ENCODE data around the gene REV3L.
A peak's percentile ranks its signal among the peaks of the same experiment; 100 is the strongest.
"Not testable (repeated sequence)": the region's sequence is repeated elsewhere in the genome, so short reads cannot be mapped to it uniquely, and the experiment has no call there.

The REV3L gene

DNA sequence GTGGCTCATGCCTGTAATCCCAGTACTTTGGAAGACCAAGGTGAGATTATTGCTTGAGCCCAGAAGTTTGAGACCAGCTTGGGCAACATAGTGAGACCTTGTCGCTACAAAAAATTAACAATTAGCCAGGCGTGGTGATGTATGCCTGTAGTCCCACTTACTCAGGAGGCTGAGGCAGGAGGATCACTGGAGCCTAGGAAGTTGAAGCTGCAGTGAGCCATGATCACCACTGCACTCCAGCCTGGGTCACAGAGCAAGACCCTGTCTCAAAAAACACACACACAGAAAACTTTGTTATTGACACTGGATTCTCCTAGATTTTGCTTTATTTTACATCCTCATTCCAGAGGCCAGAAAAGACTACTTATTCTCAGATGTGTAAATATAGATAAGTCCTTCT, 9.5 kb upstream of the REV3L start:
- FAIRE-seq (no peak), DNase-seq (ENCODE audit: low spot score) (no peak)

- DNase-seq (ENCODE audit: low spot score): no peak
- FAIRE-seq: no peak
These were observed 7.0 kb upstream of the REV3L start for GRCh38 chr6:111490067-111490466.

GRCh38 chr6:111487661-111488060, 4.6 kb upstream of the REV3L start:
- DNase-seq (ENCODE audit: low spot score): peak; percentile 33
- FAIRE-seq: no peak

- peak; percentile 5 for DNase-seq (ENCODE audit: low spot score)
These were observed 3.9 kb upstream of the REV3L start for GRCh38 chr6:111486921-111487320.

DNA sequence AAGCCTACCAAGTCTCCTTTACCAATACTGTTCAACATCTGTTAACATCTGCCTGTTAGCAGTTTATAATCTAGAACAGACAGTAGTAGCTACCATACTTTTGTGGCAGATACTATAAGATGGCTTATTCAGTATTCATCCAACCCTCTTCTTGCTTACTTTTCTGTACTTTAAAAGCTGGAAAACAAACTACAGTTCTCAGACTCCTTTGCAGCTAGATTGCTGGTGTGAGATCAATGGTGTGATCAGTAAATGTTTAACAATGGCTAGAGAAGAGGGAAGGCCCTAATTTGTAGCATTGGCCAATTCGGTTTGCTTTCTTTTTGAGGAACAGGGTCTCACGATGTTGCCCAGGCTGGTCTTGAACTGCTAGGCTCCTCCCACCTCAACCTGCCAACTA, 3.5 kb upstream of the REV3L start:
- DNase-seq (ENCODE audit: low spot score) (no peak), FAIRE-seq (no peak)

More at GRCh38 chr6:111486921-111487320, 3.9 kb upstream of the REV3L start:
- FAIRE-seq: no peak

- DNase-seq (ENCODE audit: low spot score) (no peak), FAIRE-seq (no peak)
These were observed 2.3 kb upstream of the REV3L start for GRCh38 chr6:111485342-111485741.

GRCh38 chr6:111484633-111484930, 1.6 kb upstream of the REV3L start:
- DNase-seq (ENCODE audit: low spot score): peak; percentile 16
- no peak for FAIRE-seq

DNA sequence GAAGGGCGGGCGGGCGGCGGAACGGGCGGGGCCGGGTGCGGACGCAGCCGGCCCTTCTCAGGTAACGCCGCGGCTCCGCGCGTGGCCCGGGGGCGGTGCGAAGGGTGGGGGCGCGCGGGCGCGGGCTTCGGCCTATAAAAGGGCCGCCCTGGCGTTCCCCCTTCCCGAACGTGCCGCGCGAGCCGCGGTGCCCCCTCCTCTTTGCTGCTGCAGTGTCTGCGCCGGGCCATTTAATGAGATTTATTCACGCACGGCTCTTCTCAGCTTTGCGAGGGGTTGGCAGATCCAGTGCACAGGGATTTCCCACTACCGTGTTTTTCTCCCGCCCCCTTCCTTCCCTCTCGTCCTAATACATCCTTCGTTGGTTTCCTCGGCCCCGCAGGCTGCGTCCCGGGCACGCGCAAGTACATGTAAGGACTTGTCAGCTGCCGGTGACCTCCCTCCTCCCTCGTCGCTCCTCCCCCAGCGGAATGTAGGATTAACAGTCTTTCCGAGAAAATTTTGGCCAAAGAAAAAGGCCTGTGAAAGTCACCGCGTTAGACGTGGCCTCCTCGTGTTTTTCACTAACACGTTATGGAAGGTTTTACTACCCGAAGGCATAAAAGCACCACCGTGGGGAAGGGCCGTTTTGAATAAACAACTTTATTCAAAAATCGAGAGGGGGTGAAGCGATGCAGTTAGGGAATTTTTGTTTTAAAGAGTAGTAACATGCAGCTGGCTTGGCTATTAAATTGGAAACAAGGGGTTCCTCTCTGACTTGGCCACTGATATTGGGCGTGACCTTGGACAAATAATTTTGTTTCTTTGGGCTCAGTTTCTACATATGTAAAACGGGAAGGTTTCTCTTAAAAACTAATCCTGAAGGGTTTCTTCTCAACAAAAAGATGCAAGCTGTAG, 966 bp upstream of the REV3L start:
- DNase-seq (ENCODE audit: low spot score): peak; percentile 87
- FAIRE-seq: peak; percentile 57

GRCh38 chr6:111482188-111482958, 645 bp downstream of the REV3L start:
- DNase-seq (ENCODE audit: low spot score): peak; percentile 27
- FAIRE-seq: no peak

- FAIRE-seq (no peak), DNase-seq (ENCODE audit: low spot score) (no peak)
These were observed 1.2 kb downstream of the REV3L start for GRCh38 chr6:111481836-111482187.

GRCh38 chr6:111480988-111481822, 1.8 kb downstream of the REV3L start:
- no peak for DNase-seq (ENCODE audit: low spot score)
- FAIRE-seq: no peak

- peak; percentile 54 for DNase-seq (ENCODE audit: low spot score)
- FAIRE-seq: peak; percentile 48
These were observed 4.3 kb downstream of the REV3L start for GRCh38 chr6:111478749-111479148.

- peak; percentile 64 for DNase-seq (ENCODE audit: low spot score)
- FAIRE-seq: no peak
These were observed 4.9 kb downstream of the REV3L start for GRCh38 chr6:111478064-111478476.

GRCh38 chr6:111477481-111477938, 5.5 kb downstream of the REV3L start:
- peak; percentile 56 for DNase-seq (ENCODE audit: low spot score)
- no peak for FAIRE-seq

DNA sequence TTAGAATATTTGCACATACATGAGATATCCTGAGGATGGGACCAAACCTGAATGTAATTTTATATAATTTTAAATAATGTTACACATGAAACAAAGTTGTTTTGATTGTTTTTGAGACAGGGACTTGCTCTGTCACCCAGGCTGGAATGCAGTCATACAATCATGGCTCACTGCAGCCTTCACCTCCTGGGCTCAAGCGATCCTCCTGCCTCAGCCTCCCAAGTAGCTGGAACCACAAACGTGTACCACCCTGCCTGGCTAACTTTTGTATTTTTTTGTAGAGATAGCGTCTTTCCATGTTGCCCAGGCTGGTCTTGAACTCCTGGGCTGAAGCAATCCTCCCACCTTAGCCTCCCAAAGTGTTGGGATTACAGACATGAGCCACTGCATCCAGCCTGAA, 7.0 kb downstream of the REV3L start:
- DNase-seq (ENCODE audit: low spot score); FAIRE-seq: not testable (repeated sequence)

DNA sequence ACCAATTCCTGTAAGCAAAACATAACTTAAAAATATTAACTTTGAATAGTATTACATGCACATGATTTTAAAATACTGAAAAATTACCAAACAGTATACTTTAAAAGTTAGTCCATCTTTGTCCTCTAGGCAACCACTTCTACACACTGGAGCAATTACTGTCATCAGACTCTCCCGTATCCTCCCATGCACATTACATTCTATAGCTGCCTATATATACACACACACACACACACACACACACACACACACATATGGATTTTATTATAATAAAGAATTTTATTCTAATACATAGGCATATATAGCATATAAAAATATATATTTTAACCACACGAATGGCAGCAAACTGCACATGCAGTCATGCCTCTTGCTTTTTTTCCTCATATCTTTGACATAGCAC, 8.2 kb downstream of the REV3L start:
- no peak for FAIRE-seq
- DNase-seq (ENCODE audit: low spot score): no peak

DNA sequence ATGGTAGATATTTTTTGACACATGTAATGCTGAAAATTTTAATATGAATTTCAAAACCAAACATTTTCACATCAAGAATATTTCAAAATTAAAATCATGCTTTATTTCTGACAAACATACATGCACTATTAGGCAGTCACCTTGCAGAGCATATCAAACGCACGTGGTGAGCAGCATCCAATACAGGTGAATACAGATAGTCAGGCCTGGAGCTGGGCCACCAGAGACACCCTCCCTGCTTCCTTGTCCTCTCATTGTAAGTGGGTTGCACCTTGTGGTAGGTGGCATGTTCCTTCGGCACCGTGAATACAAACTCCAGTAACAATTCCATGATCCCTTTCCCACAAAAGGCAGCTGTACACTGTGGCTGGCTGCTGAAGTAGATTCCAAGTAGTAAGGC, 8.9 kb downstream of the REV3L start:
- FAIRE-seq: no peak
- no peak for DNase-seq (ENCODE audit: low spot score)

DNA sequence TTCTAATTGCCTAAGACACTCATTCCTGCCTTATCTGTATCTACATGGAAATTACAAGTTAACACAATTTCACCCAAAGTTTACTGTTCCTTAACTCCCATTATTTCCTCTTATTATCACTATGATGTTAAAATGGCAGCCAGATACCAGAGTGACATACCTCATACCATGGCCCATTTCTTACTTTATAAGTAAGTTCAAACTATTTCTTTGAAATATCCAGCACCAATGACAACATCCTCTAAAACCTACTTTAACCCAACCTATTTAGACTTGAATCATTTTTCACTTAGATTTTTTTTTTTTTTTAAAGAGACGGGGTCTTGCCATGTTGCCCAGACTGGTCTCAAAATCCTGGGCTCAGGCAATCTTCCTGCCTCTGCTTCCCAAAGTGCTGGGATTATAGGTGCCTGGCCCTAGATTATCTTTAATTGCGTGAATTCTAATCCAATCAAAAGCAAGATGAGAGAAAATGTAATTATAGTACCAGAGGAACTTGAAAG, 10.0 kb downstream of the REV3L start:
- FAIRE-seq (no peak), DNase-seq (ENCODE audit: low spot score) (no peak)

GRCh38 chr6:111471958-111472357, 11.1 kb downstream of the REV3L start:
- FAIRE-seq (no peak), DNase-seq (ENCODE audit: low spot score) (no peak)

- FAIRE-seq: no peak
- no peak for DNase-seq (ENCODE audit: low spot score)
These were observed 11.5 kb downstream of the REV3L start for GRCh38 chr6:111471533-111471932.

GRCh38 chr6:111470991-111471390, 12.0 kb downstream of the REV3L start:
- no peak for FAIRE-seq

GRCh38 chr6:111469543-111469942, 13.5 kb downstream of the REV3L start:
- FAIRE-seq: no peak

More at GRCh38 chr6:111470991-111471390, 12.0 kb downstream of the REV3L start:
- no peak for DNase-seq (ENCODE audit: low spot score)

More at GRCh38 chr6:111469543-111469942, 13.5 kb downstream of the REV3L start:
- no peak for DNase-seq (ENCODE audit: low spot score)

Data from RCC 7860 (cell line).